WTC11 (cell line): ENCODE data around the gene BOLA2B.

ENCODE experiments used
- CBFB ChIP-seq: sonication (generic); formaldehyde crosslinking; IDR thresholded peaks from 2 replicates; pipeline ENCODE4 v1.8.1; 2022; ENCODE audit warnings: mild to moderate bottlenecking, low read depth, missing genetic modification reagents
- ETV6 ChIP-seq: sonication (generic); formaldehyde crosslinking; IDR thresholded peaks from 2 replicates; pipeline ENCODE4 v1.8.1; 2022; ENCODE audit warnings: mild to moderate bottlenecking, missing genetic modification reagents
- JUN ChIP-seq: sonication (generic); formaldehyde crosslinking; IDR thresholded peaks from 2 replicates; pipeline ENCODE4 v1.8.0; 2023; ENCODE audit warnings: mild to moderate bottlenecking, missing genetic modification reagents
- NFYB ChIP-seq: sonication (generic); formaldehyde crosslinking; conservative IDR thresholded peaks from 2 replicates; pipeline ENCODE4 v1.8.0; 2022; ENCODE audit warnings: low read depth, missing genetic modification reagents
- NR2C2 ChIP-seq: sonication (generic); formaldehyde crosslinking; IDR thresholded peaks from 2 replicates; pipeline ENCODE4 v1.8.0; 2022; ENCODE audit warnings: mild to moderate bottlenecking, missing genetic modification reagents
- NR3C1 ChIP-seq: sonication (generic); formaldehyde crosslinking; conservative IDR thresholded peaks from 2 replicates; pipeline ENCODE4 v1.8.1; 2023; ENCODE audit warnings: low read depth, mild to moderate bottlenecking, missing genetic modification reagents
- TCF7 ChIP-seq: sonication (generic); formaldehyde crosslinking; IDR thresholded peaks from 2 replicates; pipeline ENCODE4 v1.8.0; 2022; ENCODE audit warnings: mild to moderate bottlenecking, low read depth, missing genetic modification reagents, moderate library complexity
- ZNF219 ChIP-seq: sonication (generic); formaldehyde crosslinking; IDR thresholded peaks from 2 replicates; pipeline ENCODE4 v1.8.0; 2023; ENCODE audit warnings: missing genetic modification reagents, mild to moderate bottlenecking, borderline replicate concordance
- ZNF317 ChIP-seq: sonication (generic); formaldehyde crosslinking; IDR thresholded peaks from 2 replicates; pipeline ENCODE4 v1.8.1; 2023; ENCODE audit warnings: low read depth, mild to moderate bottlenecking, moderate library complexity, missing genetic modification reagents, borderline replicate concordance
- ZNF423 ChIP-seq: fragments of 250-450 bp; sonication (Bioruptor Pico); IDR thresholded peaks from 2 replicates; pipeline ENCODE4 v2.1.2; 2022; ENCODE audit warnings: mild to moderate bottlenecking, moderate library complexity
- TF ChIP-seq, protein P1 (sequence below): fragments of 200-600 bp; IDR thresholded peaks from 2 replicates; pipeline ENCODE4 v1.8.0; 2022; ENCODE audit warnings: antibody characterized with exemption
- TF ChIP-seq, protein P2 (sequence below): sonication (generic); formaldehyde crosslinking; conservative IDR thresholded peaks from 2 replicates; pipeline ENCODE4 v1.8.1; 2022; ENCODE audit warnings: mild to moderate bottlenecking, missing genetic modification reagents
- TF ChIP-seq, protein P3 (sequence below): sonication (generic); formaldehyde crosslinking; IDR thresholded peaks from 2 replicates; pipeline ENCODE4 v1.8.0; 2022; ENCODE audit warnings: mild to moderate bottlenecking, missing genetic modification reagents
- TF ChIP-seq, protein P4 (sequence below): sonication (generic); formaldehyde crosslinking; IDR thresholded peaks from 2 replicates; pipeline ENCODE4 v1.8.1; 2022; ENCODE audit warnings: low read depth, mild to moderate bottlenecking, moderate library complexity, missing genetic modification reagents, borderline replicate concordance

DNA sequence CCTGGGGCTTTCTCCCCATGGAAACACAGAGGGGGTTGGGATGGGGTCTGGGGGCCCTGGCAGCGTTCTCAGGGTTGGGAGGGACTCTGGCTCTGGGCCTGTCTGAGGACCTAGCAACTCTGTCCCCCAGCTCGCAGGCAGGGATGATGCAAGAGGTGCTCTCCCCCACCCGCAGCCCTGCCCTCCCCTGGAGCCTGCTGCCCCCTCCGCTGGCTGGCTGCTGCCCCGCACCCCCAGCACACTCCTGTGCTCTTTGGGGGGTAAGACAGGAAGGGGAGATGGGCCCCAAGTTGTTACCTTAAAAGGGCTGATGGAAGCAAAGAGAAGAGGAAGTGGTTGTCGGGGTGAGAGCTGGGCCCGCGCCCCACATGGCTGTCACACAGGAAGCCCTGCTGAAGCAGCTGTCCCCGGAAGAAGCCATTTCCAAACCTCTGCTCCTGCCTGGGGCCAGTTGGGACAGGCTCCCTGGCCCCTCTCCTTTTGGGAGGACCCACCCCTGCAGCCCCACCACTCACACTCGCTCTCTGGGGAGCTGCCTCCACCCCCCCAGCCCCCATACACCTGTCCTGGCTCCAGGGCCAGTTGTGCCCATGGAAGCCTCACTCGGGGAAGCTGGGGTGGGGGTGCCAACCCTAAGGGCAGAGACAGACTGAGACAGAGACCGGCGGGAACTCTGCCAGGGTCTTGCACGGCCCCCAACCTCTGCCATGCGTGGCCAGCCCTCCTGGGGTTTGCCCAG is 7.6 kb downstream of the BOLA2B start:
- TF ChIP-seq, protein P1, sequence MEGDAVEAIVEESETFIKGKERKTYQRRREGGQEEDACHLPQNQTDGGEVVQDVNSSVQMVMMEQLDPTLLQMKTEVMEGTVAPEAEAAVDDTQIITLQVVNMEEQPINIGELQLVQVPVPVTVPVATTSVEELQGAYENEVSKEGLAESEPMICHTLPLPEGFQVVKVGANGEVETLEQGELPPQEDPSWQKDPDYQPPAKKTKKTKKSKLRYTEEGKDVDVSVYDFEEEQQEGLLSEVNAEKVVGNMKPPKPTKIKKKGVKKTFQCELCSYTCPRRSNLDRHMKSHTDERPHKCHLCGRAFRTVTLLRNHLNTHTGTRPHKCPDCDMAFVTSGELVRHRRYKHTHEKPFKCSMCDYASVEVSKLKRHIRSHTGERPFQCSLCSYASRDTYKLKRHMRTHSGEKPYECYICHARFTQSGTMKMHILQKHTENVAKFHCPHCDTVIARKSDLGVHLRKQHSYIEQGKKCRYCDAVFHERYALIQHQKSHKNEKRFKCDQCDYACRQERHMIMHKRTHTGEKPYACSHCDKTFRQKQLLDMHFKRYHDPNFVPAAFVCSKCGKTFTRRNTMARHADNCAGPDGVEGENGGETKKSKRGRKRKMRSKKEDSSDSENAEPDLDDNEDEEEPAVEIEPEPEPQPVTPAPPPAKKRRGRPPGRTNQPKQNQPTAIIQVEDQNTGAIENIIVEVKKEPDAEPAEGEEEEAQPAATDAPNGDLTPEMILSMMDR, result no peak
- TF ChIP-seq NR3C1 (CRISPR knock-in tag), result no peak
- TF ChIP-seq ZNF219 (CRISPR knock-in tag), result no peak
- TF ChIP-seq ETV6 (CRISPR knock-in tag), result no peak
- TF ChIP-seq ZNF317 (CRISPR knock-in tag), result no peak
- TF ChIP-seq, protein P2, sequence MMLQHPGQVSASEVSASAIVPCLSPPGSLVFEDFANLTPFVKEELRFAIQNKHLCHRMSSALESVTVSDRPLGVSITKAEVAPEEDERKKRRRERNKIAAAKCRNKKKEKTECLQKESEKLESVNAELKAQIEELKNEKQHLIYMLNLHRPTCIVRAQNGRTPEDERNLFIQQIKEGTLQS (CRISPR knock-in tag), result no peak
- TF ChIP-seq TCF7 (CRISPR knock-in tag), result no peak
- no peak for TF ChIP-seq NR2C2 (CRISPR knock-in tag)
- TF ChIP-seq JUN (CRISPR knock-in tag), result no peak
- TF ChIP-seq, protein P3, sequence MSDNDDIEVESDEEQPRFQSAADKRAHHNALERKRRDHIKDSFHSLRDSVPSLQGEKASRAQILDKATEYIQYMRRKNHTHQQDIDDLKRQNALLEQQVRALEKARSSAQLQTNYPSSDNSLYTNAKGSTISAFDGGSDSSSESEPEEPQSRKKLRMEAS (CRISPR knock-in tag), result no peak
- TF ChIP-seq, protein P4, sequence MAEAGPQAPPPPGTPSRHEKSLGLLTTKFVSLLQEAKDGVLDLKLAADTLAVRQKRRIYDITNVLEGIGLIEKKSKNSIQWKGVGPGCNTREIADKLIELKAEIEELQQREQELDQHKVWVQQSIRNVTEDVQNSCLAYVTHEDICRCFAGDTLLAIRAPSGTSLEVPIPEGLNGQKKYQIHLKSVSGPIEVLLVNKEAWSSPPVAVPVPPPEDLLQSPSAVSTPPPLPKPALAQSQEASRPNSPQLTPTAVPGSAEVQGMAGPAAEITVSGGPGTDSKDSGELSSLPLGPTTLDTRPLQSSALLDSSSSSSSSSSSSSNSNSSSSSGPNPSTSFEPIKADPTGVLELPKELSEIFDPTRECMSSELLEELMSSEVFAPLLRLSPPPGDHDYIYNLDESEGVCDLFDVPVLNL (CRISPR knock-in tag), result no peak
- TF ChIP-seq NFYB (CRISPR knock-in tag), result no peak
- TF ChIP-seq CBFB, result no peak
- no peak for TF ChIP-seq ZNF423 (CRISPR knock-in tag)
